Ovary (tissue), 9 donors: Measurements from ENCODE around the gene AGPAT1. TPM values are rescaled to one million over a fixed set of nuclear protein-coding genes. Genes with fewer than 3 reads are reported as not detected.
A peak's percentile ranks its signal among the peaks of the same experiment; 100 is the strongest.

Source experiments
- DNase-seq, 5 donors: peaks; one replicate each; pipeline ENCODE4 v3.0.0-alpha.2; 2019 to 2020
- H3K27ac ChIP-seq, 2 donors: fragments of 200-600 bp; one replicate each; pipeline versions ENCODE4 v1.5.1 to v1.8.0; 2019 to 2022
- H3K27me3 ChIP-seq: fragments of 200-600 bp; one replicate; pipeline ENCODE4 v1.8.0; 2022
- H3K36me3 ChIP-seq: fragments of 200-600 bp; sonication (generic); one replicate; pipeline ENCODE4 v1.5.1; 2019
- H3K4me1 ChIP-seq: one replicate; pipeline ENCODE4 v1.8.1; 2013; ENCODE audit warnings: mild to moderate bottlenecking, moderate library complexity; ENCODE audit not compliant: insufficient read depth
- H3K4me3 ChIP-seq: fragments of 200-600 bp; sonication (generic); one replicate; pipeline ENCODE4 v1.5.1; 2017
- H3K9me3 ChIP-seq, 2 donors: fragments of 200-600 bp in 1 of 2; sonication (generic) in 1 of 2; one replicate each; pipeline versions ENCODE4 v1.5.1 to v1.8.1; 2013 to 2019; ENCODE audit warnings: mild to moderate bottlenecking in 1 of 2, moderate library complexity in 1 of 2
- CTCF ChIP-seq, 3 donors: fragments of 450-650 bp in 2 of 3; fragments of 200-600 bp in 1 of 3; IDR thresholded peaks; one replicate each; pipeline versions ENCODE4 v1.5.1 to v1.8.0; 2016 to 2022; ENCODE audit warnings: antibody characterized with exemption in 3 of 3, mild to moderate bottlenecking in 1 of 3
- EP300 ChIP-seq: sonication (generic); formaldehyde crosslinking; IDR thresholded peaks from one replicate; pipeline ENCODE4 v1.6.1; 2017; ENCODE audit warnings: antibody characterized with exemption
- POLR2A ChIP-seq: fragments of 450-650 bp; IDR thresholded peaks from one replicate; pipeline ENCODE4 v1.6.1; 2017; ENCODE audit warnings: antibody characterized with exemption, mild to moderate bottlenecking, moderate library complexity
- WGBS, 3 donors: extraction: QIAGEN DNeasy Blood & Tissue Kit in 1 of 3; methylation state at CpG; one replicate each; pipeline versions ENCODE4 v1.1.5 to v1.1.7; 2013 to 2017; 5-methylcytosine and 5-hydroxymethylcytosine counted together
- intact Hi-C, 4 donors: fragments of 100-400 bp; cut with DNase I; formaldehyde crosslinking; loops; one replicate each; pipeline versions ENCODE4 v1.11.0 to v1.15.1; 2022 to 2023
- polyA plus RNA-seq, 2 donors: library from polyadenylated mRNA; stranded (reverse); fragments of 200-250 nt in 1 of 2; fragments of 350-450 nt in 1 of 2; fragmentation: Illumina TruSeq in 1 of 2; extraction: RNeasy Lipid Tissue Mini Kit (QIAGEN cat#74804) in 1 of 2; gene quantifications; one replicate each; pipeline ENCODE4 v1.2.3, GENCODE V29; 2013 to 2014
- total RNA-seq, 7 donors: library from RNA; depleted of rRNA in 2 of 7; stranded (reverse); fragments of >200 nt in 2 of 7; fragmentation: NEBNext Ultra II Directional in 3 of 7; extraction: Animal tissue kit (Norgen Biotek cat#: 25700) in 3 of 7; gene quantifications; one replicate each; pipeline versions ENCODE4 v1.1.0 to v1.2.4, GENCODE V29; 2016 to 2023
- donor health status: DM: no; HTN: no; CAD: no; lungs with moderate emphysema.
- donor health status: DM: no; HTN: no; CAD: no.
- donor health status: Bipolar disorder and iron deficiency.
- donor health status: DM: yes; HTN: yes; CAD: no.
- donor health status: DM: no; HTN: no; CAD: no.
- donor health status: DM: yes; HTN: yes; CAD: no.

The AGPAT1 gene
- total and polyA plus RNA-seq, 9 donors = 29.6 to 82.4 (median 60.6) TPM

- Histone ChIP-seq H3K4me3 (no peak overlapping the region), H3K27ac (no peak overlapping the region), H3K9me3 (no peaks in the 10 kb centered on the region), H3K4me1 (peaks cover 5% of the 10 kb centered on the region), H3K36me3 (no peaks in the 10 kb centered on the region), H3K27me3 (no peaks in the 10 kb centered on the region)
- intact Hi-C loops = loop anchor here in 1 of 4 donors (10.0 kb wide), 1 partner anchor 783 kb away; no protein-coding TSS in a partner anchor
- no peak for TF ChIP-seq EP300
- no peak for TF ChIP-seq POLR2A
- TF ChIP-seq CTCF (IDR thresholded peaks at IDR 0.05) = no peak
- peak in 3 of 5 donors; percentile 47 to 63 (median 51) for DNase-seq
- WGBS, 3 donors = 71 to 81% (median 78%) methylated on average over 15 of the region's 15 CpGs
These were observed 16.1 kb upstream of the AGPAT1 start for GRCh38 chr6:32191696-32192607.

- 81 to 88% (median 84%) methylated on average over 8 of the region's 8 CpGs for WGBS, 3 donors
- H3K4me3 ChIP-seq = peak overlapping the region; percentile 55
- intact Hi-C loops = loop anchor here in 1 of 4 donors (10.0 kb wide), 1 partner anchor 784 kb away; no protein-coding TSS in a partner anchor
These were observed 15.2 kb upstream of the AGPAT1 start for GRCh38 chr6:32190911-32191677.

GRCh38 chr6:32190054-32190851, 14.4 kb upstream of the AGPAT1 start, which contains the start of gene PBX2:
PBX2 (minus strand) TSS chr6:32190202; CDS start chr6:32189915, 287 bp downstream.
- intact Hi-C loops = loop anchor here in 1 of 4 donors (10.0 kb wide), 1 partner anchor 785 kb away; no protein-coding TSS in a partner anchor
- Histone ChIP-seq H3K27ac (peak within 1 kb of the TSS; percentile 93 to 95), H3K9me3 (no peaks in the 10 kb centered on the region), H3K4me3 (peak within 1 kb of the TSS; percentile 55), H3K36me3 (no peaks in the 10 kb centered on the region), H3K27me3 (no peaks in the 10 kb centered on the region), H3K4me1 (peaks cover 5% of the 10 kb centered on the region)
- peak; percentile 90 to 96 (median 95) for DNase-seq
- 2% methylated on average over 19 to 23 of the region's 23 CpGs for WGBS, 3 donors
- TF ChIP-seq CTCF (IDR thresholded peaks at IDR 0.05) (no peak), EP300 (no peak), POLR2A (peak; percentile 87)

More at GRCh38 chr6:32190911-32191677, 15.2 kb upstream of the AGPAT1 start:
- Histone ChIP-seq H3K9me3 (no peaks in the 10 kb centered on the region), H3K4me1 (peaks cover 5% of the 10 kb centered on the region), H3K27ac (peak overlapping the region; percentile 93 to 95), H3K36me3 (no peaks in the 10 kb centered on the region), H3K27me3 (no peaks in the 10 kb centered on the region)
- peak; percentile 27 to 53 (median 50) for DNase-seq
- TF ChIP-seq CTCF (IDR thresholded peaks at IDR 0.05) (no peak), EP300 (no peak), POLR2A (no peak)
